Activated CD4-positive, alpha-beta T cell treated with anti-CD3 and anti-CD28 coated beads for 24 hours (primary cell): ENCODE results near the gene MYO18B.

Source experiments
- DNase-seq, 2 donors: peaks; one replicate each; pipeline ENCODE4 v3.0.0-alpha.2; 2020; ENCODE audit warnings: low read depth in 2 of 2

MYO18B gene

GRCh38 chr22:25777411-25777810, 35.4 kb downstream of the MYO18B start:
- DNase-seq, result no peak

GRCh38 chr22:25777870-25778269, 35.9 kb downstream of the MYO18B start:
- no peak for DNase-seq

DNA sequence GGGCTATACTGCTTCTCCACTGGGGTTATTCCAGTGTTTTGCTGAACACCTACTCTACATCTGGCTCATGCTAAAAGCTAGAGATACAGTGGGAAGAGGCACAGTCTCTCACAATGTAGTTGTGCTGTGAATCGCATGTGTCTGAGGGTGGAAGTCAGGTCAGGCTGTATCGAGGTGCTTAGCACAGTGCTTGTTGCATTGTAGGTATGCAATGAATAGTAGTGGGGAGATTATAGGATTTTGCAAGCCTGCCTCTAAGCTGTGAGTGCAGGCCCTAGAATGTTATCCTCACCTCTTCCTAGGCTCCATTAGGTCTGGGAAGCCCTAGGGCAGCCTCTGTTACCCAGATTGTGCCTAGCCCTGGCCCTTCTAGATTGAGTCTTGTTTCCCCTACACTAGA, 37.4 kb downstream of the MYO18B start:
- DNase-seq, result no peak

GRCh38 chr22:25779890-25780289, 37.9 kb downstream of the MYO18B start:
- DNase-seq, result no peak

- DNase-seq, result no peak
These were observed 38.7 kb downstream of the MYO18B start for GRCh38 chr22:25780673-25781072.

- DNase-seq, result no peak
These were observed 39.8 kb downstream of the MYO18B start for GRCh38 chr22:25781801-25782200.

GRCh38 chr22:25782831-25783230, 40.8 kb downstream of the MYO18B start:
- no peak for DNase-seq

DNA sequence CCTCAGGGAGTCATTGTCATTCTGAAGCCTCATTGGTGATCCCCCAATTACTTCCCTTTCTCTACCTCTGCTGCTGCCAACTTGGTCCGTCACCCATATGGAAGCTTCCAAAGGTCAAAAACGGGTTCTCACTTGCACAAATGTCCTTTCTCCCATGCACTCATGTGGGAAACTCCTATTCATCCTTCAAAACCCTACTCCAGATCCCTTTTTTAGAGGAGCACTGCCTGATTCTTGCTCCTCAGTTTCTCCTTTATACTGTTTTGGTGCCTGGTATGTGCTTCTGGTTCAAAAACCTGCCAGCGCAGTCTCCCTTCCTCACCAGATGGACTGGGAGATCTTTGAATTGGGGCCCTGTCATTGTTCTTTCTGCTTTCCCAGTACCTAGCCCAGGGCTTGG, 41.9 kb downstream of the MYO18B start:
- no peak for DNase-seq

DNA sequence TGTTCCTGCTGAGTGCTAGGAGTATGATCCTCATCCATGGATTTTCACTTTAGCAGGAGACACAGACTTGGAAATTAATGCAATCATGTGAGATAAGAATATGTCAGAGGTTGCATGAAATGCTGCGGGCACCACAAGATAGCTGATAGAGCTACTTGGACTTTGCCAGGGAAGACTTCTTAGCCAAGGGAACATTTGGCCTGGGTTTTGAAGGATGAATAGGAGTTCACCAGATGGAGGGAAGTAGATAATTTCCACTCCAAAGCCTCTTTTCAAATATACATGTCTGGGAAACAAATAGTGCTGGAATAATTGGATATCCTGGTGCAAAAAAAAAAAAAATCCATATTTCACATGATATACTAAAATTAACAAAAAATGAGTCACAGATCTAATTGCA, 44.2 kb downstream of the MYO18B start:
- DNase-seq, result no peak

DNA sequence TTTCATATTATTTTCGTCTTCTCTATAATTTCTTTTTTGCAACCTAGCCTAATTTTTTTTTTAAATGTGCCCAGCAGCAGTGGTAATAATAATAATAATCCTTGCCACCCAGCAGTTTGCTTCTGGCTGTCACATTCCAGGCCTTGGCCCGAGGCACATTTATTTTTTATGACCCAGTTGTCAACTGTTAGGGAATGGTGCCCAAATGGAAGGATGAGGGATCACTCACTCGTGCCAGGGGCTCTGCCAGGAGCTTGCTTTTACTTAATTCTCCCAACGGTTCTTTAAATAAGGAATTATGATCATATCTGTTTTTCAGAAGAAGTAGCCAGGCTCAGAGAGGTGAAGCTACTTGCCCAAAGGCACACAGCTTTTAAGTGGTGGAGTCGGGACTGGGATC, 49.6 kb downstream of the MYO18B start:
- no peak for DNase-seq

DNA sequence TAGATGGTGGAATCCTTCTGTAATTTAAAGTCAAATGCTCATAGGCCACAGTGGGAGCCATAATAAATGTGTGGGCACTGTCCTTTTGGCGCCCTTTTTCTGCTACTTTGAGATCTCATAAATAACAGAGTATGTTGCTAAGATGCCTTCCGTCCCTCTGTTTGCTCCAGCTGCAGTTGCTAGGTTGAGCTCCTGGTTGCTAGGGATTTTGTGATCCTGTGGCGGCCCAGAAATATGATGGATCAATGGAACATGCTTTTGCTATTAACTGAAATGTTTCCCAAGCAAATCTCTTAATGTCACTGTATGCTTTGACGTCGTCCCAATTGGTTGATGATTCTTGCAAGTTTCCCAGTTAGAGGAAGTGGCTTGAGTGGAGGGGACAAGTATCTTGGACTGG, 53.5 kb downstream of the MYO18B start:
- DNase-seq, result no peak

DNA sequence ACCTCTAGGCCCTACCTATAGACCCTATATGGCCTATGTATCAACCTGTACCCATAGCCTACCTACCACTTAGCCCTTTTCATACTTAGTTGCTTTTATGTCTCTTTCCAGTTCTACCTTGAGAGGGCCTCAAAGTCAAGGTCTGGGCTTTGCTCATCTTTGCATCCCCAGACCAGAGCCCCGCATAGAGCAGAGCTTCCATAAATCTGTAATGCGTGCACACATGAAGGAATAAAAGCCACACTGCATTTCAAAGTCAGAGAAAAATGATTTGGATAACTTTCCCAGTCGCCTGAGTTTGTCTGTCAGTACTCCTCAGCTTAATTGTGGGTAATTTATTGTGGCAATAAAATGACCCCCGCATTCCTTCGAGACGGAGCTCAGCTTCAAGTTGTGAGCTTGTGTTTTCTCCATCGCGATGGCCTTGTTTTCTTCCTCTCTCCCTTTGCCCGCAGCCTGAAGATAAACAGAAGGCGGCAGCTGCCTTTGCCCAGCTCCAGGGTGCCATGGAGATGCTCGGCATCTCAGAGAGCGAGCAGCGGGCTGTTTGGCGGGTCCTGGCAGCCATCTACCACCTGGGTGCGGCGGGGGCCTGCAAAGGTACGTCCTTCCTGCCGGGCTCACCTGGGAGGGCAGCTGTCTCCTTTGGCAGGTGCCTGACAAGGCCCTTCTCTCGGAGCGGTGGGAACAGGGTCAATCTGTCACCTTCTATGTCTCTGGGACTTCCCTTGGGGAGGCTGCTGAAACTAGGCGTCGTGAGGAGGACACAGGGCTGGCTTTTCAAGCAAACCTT, 55.7 kb downstream of the MYO18B start:
- DNase-seq, result no peak

DNA sequence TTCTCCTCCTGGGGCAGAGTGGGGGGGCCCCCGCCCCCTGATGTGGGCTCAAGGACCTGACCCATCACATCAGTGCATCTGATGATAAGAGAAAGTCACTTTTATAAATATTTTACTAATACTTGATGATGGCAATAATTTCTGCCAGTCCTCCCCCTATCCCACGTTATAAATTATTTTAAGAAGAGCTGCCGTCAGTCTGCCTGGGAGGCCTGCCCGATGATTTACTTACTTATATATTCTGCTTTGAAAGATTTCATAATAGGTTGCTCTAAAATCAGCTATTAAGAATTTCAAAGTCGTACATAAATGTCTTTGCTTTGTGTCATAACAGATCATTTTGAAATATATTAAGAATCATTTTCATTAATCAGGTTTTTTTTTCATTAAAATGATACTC, 58.8 kb downstream of the MYO18B start:
- DNase-seq, result no peak

GRCh38 chr22:25802018-25802417, 60.0 kb downstream of the MYO18B start:
- no peak for DNase-seq

- DNase-seq, result no peak
These were observed 62.7 kb downstream of the MYO18B start for GRCh38 chr22:25804676-25805075.

DNA sequence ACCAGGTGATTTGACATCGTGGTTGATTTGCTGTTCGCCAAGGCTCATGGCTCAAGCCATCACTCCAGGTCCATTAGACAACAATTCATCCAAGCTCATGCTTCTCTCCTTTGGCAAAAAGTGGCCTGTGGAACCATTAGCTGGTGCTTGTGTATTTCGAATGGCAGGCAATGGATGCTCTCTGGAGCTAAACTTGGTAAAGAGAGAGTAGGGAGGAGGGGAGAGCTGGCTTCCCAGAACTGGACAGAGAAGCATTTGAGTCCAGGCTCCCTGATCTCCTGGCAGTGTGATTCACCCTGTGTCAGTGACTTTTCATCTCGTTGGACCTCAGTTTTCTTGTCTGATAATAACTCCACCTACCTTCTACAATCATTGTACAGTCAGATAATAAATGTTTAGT, 64.6 kb downstream of the MYO18B start:
- DNase-seq, result no peak

DNA sequence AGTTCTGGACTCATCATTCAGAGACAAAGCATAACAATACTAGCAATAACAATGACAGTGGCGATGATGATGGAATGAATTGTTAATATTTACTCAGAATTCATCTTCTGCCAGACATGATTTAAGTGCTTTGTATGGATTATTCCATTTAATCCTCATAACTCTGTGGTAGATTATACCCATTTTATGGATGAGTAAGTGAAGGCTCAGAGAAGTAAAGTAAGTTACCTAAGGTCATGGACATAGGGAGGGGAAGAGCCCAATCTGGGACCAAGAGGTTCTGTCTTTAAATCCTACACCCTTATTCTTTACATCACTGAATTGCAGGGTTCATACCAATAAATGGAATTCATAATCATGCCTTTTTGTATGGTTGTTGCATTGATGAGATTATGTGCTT, 72.7 kb downstream of the MYO18B start:
- DNase-seq, result no peak

DNA sequence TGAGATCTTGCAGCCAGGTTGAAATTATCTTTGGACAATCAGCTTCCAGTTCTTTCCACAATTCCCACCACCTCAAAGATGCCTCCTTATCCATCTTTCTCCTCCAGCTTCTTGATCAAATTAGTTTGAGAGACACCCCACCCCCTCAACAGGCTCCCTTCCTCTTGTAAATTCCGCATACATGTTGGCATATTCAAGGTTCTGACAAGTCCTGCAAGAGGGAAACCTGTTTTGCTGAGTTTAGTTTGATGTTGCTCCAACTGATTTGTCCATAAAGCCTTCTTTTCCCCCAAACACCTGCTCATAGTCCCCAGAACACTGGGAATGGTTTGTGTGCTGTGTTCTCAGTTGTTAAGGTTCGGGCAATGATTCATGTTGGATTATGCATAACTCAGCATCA, 73.6 kb downstream of the MYO18B start:
- no peak for DNase-seq

GRCh38 chr22:25816522-25817059, 74.6 kb downstream of the MYO18B start:
- DNase-seq, result no peak

- no peak for DNase-seq
These were observed 75.3 kb downstream of the MYO18B start for GRCh38 chr22:25817092-25817943.

- no peak for DNase-seq
These were observed 76.6 kb downstream of the MYO18B start for GRCh38 chr22:25818541-25818940.

- DNase-seq, result no peak
These were observed 80.4 kb downstream of the MYO18B start for GRCh38 chr22:25822344-25822743.

- no peak for DNase-seq
These were observed 81.3 kb downstream of the MYO18B start for GRCh38 chr22:25823276-25823675.
